Measurements from ENCODE around the gene HSD17B14.

HSD17B14 gene

DNA sequence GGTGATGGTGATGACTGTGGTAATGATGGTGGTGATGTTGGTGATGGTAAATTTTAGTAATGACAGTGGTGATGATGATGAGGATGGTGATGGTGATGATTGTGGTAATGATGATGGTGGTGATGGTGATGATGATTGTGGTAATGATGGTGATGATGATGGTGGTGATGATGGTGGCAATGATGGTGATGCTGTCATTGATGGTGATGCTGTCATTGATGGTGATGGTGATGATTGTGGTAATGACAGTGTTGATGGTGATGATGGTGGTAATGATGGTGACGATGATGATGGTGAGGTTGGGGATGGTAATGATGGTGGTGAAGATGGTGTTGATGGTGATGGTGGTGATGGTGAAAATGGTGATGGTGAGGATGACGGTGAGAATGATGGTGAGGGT is 13.8 kb downstream of the HSD17B14 start:
- DNase-seq = no peak

GRCh38 chr19:48821633-48822032 is 14.7 kb downstream of the HSD17B14 start:
- no peak for DNase-seq

DNA sequence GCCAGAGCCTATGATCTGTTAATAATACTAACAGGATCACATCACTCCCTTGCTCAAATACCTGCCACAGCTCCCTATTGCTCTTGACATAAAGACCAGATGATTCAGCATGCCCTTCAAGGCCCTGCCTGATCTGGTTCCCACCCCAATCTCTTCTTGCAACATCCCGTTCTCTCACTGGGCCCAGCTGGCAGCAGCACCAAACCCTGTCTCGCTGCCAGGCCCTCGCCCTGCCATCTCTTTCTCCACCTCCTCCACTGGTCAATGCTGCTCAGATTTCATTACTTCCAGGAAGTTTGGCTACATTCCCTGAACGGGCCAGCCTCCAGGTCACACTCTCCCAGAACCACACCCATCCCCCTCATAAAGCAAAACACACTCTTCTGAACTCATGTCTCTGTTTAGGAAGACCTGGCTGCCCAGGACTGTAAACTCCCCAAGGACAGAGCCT is 16.9 kb downstream of the HSD17B14 start:
- DNase-seq = no peak

DNA sequence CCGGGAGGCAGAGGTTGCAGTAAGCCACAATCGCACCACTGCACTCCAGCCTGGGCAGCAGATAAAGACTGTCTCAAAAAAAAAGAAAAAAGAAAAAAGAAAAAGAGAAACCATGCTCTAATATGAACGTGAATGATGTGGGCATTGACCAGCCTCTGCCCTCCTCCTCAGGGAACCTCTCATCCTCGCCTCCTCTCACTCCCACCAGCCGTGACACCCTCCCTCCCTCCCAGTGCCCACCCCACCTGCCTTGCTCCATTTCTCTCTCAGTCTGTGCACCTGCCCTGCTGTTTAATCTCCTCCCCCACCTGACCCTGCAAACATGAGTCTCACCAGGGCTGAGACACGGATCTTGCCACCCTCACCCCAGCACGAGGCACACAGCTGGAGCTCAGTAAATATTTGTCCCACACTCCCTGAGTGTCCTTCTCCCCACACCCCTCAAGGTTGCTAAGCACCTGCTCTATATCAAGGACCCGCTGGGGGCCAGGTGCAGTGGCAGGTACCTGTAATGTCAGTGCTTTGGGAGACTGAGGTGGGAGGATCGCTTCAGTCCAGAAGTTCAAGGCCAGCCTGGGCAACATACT is 18.0 kb downstream of the HSD17B14 start:
- DNase-seq = no peak

GRCh38 chr19:48817585-48818124 is 18.6 kb downstream of the HSD17B14 start:
- DNase-seq = no peak

DNA sequence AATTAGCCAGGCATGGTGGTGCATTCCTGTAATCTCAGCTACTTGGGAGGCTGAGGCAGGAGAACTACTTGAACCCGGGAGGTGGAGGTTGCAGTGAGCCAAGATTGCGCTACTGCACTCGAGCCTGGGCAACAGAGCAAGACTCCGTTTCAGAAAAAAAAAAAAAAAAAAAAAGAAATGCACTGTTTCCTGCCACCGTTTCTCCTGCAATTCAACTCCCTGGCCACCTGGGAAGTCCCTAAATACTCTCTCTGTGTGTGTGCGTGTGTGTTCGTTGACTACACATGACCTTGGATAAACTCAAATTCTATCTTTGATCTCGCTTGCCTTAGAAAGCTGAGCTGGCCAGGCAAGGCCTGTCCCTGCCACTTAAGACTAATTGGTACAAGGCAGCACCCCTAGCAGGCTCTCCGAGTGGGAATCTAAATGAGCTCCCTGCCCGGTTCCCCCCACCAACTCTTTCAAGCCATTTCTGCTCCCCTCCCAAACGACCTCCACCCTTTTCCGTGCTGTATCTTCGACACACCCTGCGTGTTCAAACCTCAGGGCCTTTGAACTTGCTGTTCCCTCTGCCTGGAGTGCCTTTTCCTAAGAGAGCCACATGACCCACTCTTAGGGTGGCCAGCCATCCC is 20.3 kb downstream of the HSD17B14 start:
- DNase-seq = no peak

- DNase-seq = no peak
These were observed 21.4 kb downstream of the HSD17B14 start for GRCh38 chr19:48814895-48815294.

GRCh38 chr19:48813123-48813913 is 23.0 kb downstream of the HSD17B14 start:
- DNase-seq = no peak

- peak; percentile 44 to 57 for DNase-seq
These were observed 24.0 kb downstream of the HSD17B14 start for GRCh38 chr19:48812094-48812929.

DNA sequence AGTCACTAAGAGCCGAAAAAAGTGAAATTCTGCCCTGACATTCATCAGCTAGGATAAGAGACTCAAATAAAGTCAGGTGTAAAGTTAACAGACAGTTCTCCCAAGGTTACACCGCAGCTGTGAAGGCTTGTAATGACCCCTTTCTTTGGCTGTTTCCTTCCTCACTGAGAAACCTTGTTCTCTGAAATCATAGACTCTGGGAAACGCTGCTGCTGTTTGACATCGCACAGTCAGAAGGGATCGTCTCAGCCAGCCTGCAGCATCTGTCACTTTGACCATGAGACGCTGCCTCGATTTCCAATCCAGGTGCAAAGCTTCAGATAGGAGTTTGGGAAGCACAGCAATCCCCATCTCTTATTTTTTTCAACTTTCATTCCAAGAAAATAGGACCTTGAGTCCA is 26.1 kb downstream of the HSD17B14 start:
- no peak for DNase-seq

GRCh38 chr19:48807590-48808308 is 28.5 kb downstream of the HSD17B14 start:
- no peak for DNase-seq

DNA sequence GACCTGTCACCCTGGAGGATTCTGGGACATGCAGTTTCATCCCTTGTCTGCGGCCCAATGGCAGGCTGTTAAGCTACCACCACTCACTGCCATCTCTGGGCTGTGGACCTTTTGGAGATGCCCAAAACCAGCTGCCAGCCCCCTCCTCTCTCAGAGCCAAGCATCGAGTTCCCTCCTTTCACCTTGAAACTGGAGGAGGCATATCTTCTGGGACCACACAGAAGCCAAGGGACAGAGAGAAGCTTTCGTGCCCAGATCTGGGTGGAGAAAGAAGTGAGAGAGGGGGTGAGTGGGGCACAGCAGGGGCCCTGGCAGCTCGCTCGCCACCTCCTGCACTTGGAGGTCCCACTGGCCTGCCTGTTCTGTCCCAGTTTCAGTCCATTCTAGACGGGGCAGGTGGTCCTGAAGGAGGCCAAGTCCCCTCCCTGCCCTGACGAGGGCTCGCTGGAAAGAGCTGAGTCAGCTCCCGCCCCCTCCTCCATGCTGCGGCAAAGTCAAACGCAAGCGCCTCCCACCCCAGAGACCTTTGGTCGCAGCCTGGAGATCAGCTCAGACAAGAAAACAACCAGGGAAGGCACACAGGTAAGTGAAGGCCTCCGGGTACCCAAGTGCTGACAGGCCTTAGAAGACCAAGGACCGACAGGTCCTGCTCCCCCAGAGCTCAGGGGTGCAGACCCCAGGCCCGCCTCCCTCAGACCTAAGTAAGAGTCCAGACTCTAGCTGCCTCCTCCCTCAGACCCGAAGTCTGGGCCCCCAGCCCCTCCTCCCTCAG is 29.3 kb downstream of the HSD17B14 start:
- DNase-seq = no peak

GRCh38 chr19:48806518-48806817 is 29.8 kb downstream of the HSD17B14 start:
- DNase-seq = peak in 1 of 2 donors; percentile 14

- DNase-seq = no peak
These were observed 30.8 kb downstream of the HSD17B14 start for GRCh38 chr19:48805452-48805851.

DNA sequence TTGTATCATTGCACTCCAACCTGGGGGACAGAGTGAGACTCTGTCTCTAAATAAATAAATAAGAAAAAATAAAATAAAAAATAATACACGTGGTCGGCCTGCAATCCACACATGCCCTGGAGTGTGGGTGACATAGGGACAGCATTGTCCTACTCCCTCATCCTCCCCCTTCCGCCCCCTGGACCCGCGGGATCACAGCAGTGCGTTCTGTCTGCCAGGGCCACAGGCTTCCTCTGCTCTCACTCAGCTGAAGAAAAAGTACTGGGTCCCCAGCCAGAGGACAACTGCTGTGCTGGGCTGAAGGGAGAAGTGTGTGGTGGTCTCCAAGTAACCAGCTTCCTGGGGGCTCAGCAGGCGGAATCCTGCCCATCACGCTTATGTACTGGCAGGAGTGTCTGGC is 31.8 kb downstream of the HSD17B14 start:
- no peak for DNase-seq

DNA sequence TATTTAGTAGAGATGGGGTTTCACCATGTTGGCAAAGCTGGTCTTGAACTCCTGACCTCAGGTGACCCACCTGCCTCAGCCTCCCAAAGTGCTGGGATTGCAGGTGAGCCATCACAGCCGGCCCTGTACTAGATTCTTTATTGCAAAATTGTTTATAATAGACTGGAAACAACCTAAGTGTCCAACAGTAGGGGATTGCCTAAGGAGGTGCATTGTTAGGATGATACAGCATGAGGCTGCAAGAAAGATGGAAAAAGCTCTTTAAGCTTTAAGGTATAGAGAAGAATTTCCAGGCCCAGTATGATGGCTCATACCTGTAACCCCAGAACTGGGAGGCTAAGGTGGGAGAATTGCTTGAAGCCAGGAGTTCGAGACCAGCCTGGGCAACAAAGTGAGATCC is 33.7 kb downstream of the HSD17B14 start:
- DNase-seq = no peak

DNA sequence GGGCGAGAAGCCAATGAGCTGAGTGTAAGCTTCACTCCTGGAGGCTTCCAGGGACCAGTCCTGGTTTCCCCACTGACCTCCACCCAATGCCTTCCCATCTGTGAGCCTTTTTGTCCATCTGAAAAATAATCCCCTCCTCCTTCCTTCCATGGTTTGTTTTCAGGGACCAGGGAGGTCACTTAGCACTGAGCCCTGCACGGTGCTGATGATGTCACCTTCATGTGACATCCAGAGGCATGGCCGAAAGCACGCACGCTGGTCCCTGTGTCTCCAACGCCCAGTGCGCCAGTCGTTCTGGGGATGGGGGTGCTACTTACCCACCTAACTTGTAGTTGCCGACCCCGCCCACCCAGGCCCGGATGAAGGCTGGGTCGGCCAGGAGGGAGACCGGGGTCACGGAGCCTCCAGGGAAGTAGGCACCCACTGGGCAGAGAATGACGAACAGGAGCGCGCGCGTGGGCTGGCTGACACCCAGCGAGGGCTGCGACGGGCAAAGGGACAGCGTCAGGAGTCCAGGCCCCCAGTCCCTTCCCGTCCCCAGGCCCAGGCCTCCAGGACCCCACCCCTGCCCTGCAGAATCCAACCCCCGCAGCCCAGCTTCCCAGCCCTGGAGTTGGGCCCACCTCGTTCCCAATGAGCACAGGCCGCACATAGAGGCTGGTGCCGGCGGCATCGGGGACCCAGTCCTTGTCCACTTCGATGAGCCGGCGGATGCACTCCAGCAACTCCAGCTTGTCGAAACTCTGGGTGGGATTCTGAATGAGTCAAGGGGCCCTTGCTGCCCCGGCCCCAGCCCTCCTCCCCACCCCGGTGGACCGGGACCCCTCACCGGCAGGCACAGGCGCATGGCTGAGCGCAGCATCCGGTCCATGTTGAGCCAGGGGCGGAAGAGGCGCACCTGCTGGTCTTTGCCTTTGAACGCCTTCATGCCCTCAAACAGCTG is 36.7 kb downstream of the HSD17B14 start:
- DNase-seq = no peak

- no peak for DNase-seq
These were observed 37.4 kb downstream of the HSD17B14 start for GRCh38 chr19:48798937-48799336.

DNA sequence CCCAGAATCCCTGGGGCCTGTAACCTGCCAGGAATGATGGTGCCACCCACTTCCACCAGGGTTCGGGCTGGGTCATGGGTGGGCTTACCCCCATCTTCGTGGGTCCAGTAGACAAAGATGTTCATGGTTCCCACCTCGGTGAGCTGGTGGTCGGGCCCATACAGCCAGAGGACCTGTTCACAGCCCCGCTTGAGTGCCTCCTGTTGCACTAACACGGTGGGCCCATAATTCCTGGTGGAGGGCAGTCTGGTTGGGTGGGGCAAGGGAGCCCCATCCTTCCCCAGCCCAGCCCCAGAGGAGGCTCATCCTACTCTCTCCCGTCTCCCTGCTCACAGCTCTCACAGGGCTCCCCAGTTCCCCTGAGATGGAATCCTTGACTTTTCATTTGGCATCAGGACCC is 39.2 kb downstream of the HSD17B14 start:
- no peak for DNase-seq

DNA sequence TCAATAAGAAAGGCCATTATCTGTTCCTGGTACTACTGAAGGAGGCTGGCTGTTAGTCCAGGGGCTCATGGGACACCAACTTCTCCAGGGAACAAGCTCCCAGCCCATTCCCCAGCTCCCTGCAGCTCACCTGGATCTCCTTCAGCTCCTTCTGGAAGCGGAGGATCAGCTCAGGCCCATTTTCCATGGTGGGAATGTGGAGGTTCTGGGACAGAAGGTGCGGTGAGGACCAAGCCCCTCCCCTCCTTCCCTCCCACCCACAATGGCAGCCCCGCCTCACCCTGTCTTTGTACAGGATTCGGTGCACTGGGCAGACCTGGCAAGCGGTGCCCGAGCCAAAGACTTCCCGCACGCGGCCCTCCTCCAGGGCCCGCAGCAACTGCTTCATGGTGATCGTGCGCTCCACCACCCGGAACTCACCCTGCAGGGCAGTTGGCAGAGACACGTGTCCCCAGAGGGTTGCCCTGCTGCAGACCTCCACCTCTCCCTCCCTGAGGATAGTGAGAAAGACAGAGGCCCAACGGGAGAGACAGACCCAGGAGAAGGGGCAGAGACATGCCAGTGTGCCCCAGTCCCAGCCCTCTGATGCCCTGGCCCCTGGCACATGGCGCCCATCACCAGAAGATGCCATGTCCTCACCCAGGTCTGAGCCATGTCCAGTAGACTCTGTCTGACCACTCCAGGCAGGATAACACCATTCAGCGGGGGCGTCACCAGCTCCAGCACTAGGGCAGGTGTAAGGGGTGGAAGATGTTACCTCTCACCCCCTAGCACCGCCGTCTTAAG is 39.8 kb downstream of the HSD17B14 start:
- DNase-seq = no peak
